ENCODE data around the gene BHLHE23.

- no peak for TF ChIP-seq CTCF (IDR thresholded peaks at IDR 0.05)
- no peak for TF ChIP-seq POLR2A (IDR thresholded peaks at IDR 0.05)
These were observed 10.7 kb downstream of the BHLHE23 start for GRCh38 chr20:62995898-62996595.

All from uterus (tissue), 2 donors.